ENCODE data around the gene ROR2. TPM values are rescaled to one million over a fixed set of nuclear protein-coding genes. Genes with fewer than 3 reads are reported as not detected.

The ROR2 gene
- polyA plus RNA-seq, 3 donors: not detected

- DNase-seq: no peak
- TF ChIP-seq CTCF (IDR thresholded peaks at IDR 0.05): no peak
- Mint-ChIP-seq H3K27me3 (ENCODE audit: low read depth in 3 of 3) (peaks cover 11 to 26% (median 16%) of the 10 kb centered on the region in 3 donors), H3K4me1 (peaks cover 3% of the 10 kb centered on the region), H3K9me3 (peaks cover 0 to 4% (median 0%) of the 10 kb centered on the region in 7 donors), H3K4me3 (no peak overlapping the region), H3K36me3 (no peaks in the 10 kb centered on the region), H3K27ac (no peak overlapping the region)
- Histone ChIP-seq H3K9me3 (replicated peaks in 1 of 2; ENCODE audit: control insufficient read depth in 1 of 2, insufficient read depth in 1 of 2, low read length in 2 of 2) (no peaks in the 10 kb centered on the region), H3K4me3 (replicated peaks in 1 of 3; ENCODE audit: low read depth in 2 of 3, low read length in 3 of 3) (no peak overlapping the region), H3K27me3 (ENCODE audit: control insufficient read depth in 2 of 2, insufficient read depth in 2 of 2, low read length in 2 of 2) (peaks cover 0 to 5% of the 10 kb centered on the region in 2 donors), H3K27ac (ENCODE audit: low read depth in 1 of 2, low read length in 2 of 2) (no peak overlapping the region), H3K36me3 (replicated peaks in 1 of 2; ENCODE audit: control insufficient read depth in 1 of 2, insufficient read depth in 2 of 2, low read length in 2 of 2) (no peaks in the 10 kb centered on the region), H3K79me2 (ENCODE audit: insufficient read depth, low read length) (no peaks in the 10 kb centered on the region), H4K20me1 (ENCODE audit: insufficient read depth, low read length) (no peaks in the 10 kb centered on the region), H2AFZ (ENCODE audit: insufficient read depth, low read depth, low read length, poor library complexity, severe bottlenecking) (no peak overlapping the region), H3K4me1 (ENCODE audit: control insufficient read depth in 1 of 2, insufficient read depth in 2 of 2, low read length in 2 of 2) (no peaks in the 10 kb centered on the region), H3K4me2 (replicated peaks; ENCODE audit: extremely low read depth, low read length, poor library complexity, severe bottlenecking) (no peak overlapping the region), H3K9ac (ENCODE audit: insufficient read depth, low read length, poor library complexity, severe bottlenecking) (no peak overlapping the region)
- 97% methylated on average over 11 of the region's 16 CpGs for WGBS (ENCODE audit: insufficient coverage)
- intact Hi-C loops (cut with micrococcal nuclease): no loop called here
Observed at GRCh38 chr9:91889161-91889911, 60.7 kb downstream of the ROR2 start.

- Histone ChIP-seq H3K27ac (ENCODE audit: low read depth in 1 of 2, low read length in 2 of 2) (no peak overlapping the region), H2AFZ (ENCODE audit: insufficient read depth, low read depth, low read length, poor library complexity, severe bottlenecking) (no peak overlapping the region), H3K9ac (ENCODE audit: insufficient read depth, low read length, poor library complexity, severe bottlenecking) (no peak overlapping the region), H3K4me1 (ENCODE audit: control insufficient read depth in 1 of 2, insufficient read depth in 2 of 2, low read length in 2 of 2) (no peaks in the 10 kb centered on the region), H3K9me3 (replicated peaks in 1 of 2; ENCODE audit: control insufficient read depth in 1 of 2, insufficient read depth in 1 of 2, low read length in 2 of 2) (no peaks in the 10 kb centered on the region), H3K36me3 (replicated peaks in 1 of 2; ENCODE audit: control insufficient read depth in 1 of 2, insufficient read depth in 2 of 2, low read length in 2 of 2) (no peaks in the 10 kb centered on the region), H3K4me2 (replicated peaks; ENCODE audit: extremely low read depth, low read length, poor library complexity, severe bottlenecking) (no peak overlapping the region), H3K27me3 (ENCODE audit: control insufficient read depth in 2 of 2, insufficient read depth in 2 of 2, low read length in 2 of 2) (peaks cover 0 to 5% of the 10 kb centered on the region in 2 donors), H3K4me3 (replicated peaks in 1 of 3; ENCODE audit: low read depth in 2 of 3, low read length in 3 of 3) (no peak overlapping the region), H3K79me2 (ENCODE audit: insufficient read depth, low read length) (no peaks in the 10 kb centered on the region), H4K20me1 (ENCODE audit: insufficient read depth, low read length) (no peaks in the 10 kb centered on the region)
- peaks cover 0 to 4% (median 0%) of the 10 kb centered on the region in 7 donors for H3K9me3 Mint-ChIP-seq
- peaks cover 3% of the 10 kb centered on the region for H3K4me1 Mint-ChIP-seq
- peaks cover 12 to 27% (median 18%) of the 10 kb centered on the region in 3 donors for H3K27me3 Mint-ChIP-seq (ENCODE audit: low read depth in 3 of 3)
- no peak overlapping the region for H3K4me3 Mint-ChIP-seq
- DNase-seq: no peak
- no peaks in the 10 kb centered on the region for H3K36me3 Mint-ChIP-seq
- intact Hi-C loops (cut with micrococcal nuclease): no loop called here
- no peak overlapping the region for H3K27ac Mint-ChIP-seq
- WGBS (ENCODE audit: insufficient coverage): 59% methylated on average over 19 of the region's 32 CpGs
- TF ChIP-seq CTCF (IDR thresholded peaks at IDR 0.05): no peak
Observed at GRCh38 chr9:91886414-91887076, 63.5 kb downstream of the ROR2 start.
